Lower lobe of right lung (tissue), 2 donors: ENCODE measurements around the gene DZIP3. TPM values are rescaled to one million over a fixed set of nuclear protein-coding genes. Genes with fewer than 3 reads are reported as not detected.

ENCODE experiments used
- ATAC-seq, 2 donors: fragments of 200-7000 bp; cut with Tn5 transposase; one replicate each; pipeline ENCODE4 v1.9.1; 2020 to 2022; ENCODE audit warnings: mild to moderate bottlenecking in 2 of 2, moderate library complexity in 2 of 2
- DNase-seq: peaks from one replicate; pipeline ENCODE4 v3.0.0-alpha.2; 2020
- H3K27ac ChIP-seq: fragments of 200-600 bp; one replicate; pipeline ENCODE4 v1.8.0; 2022
- H3K27me3 ChIP-seq: fragments of 200-600 bp; one replicate; pipeline ENCODE4 v1.8.0; 2022; ENCODE audit warnings: low read depth
- H3K36me3 ChIP-seq: fragments of 200-600 bp; one replicate; pipeline ENCODE4 v1.8.0; 2022; ENCODE audit warnings: mild to moderate bottlenecking
- H3K4me1 ChIP-seq: fragments of 200-600 bp; one replicate; pipeline ENCODE4 v1.8.0; 2022
- H3K4me3 ChIP-seq: fragments of 200-600 bp; one replicate; pipeline ENCODE4 v1.8.0; 2022; ENCODE audit warnings: mild to moderate bottlenecking
- H3K9me3 ChIP-seq: fragments of 200-600 bp; one replicate; pipeline ENCODE4 v1.8.0; 2022
- CTCF ChIP-seq: fragments of 200-600 bp; IDR thresholded peaks from one replicate; pipeline ENCODE4 v1.8.0; 2022; ENCODE audit warnings: antibody characterized with exemption, mild to moderate bottlenecking
- intact Hi-C: fragments of 100-400 bp; cut with DNase I; formaldehyde crosslinking; loops from one replicate; pipeline ENCODE4 v1.11.0; 2022
- total RNA-seq: library from RNA; stranded (reverse); fragmentation: NEBNext Ultra II Directional; extraction: Animal tissue kit (Norgen Biotek cat#: 25700); gene quantifications from one replicate; pipeline ENCODE4 v1.2.1, GENCODE V29; 2021
- donor health status: DM: no; HTN: yes; CAD: no; lungs with severe emphysema.

DZIP3 gene
- total RNA-seq, 1 donor from 2014 or later: 13.5 TPM

- intact Hi-C loops: loop anchor here (5.0 to 10.0 kb wide), 2 partner anchors 255 to 423 kb away; no protein-coding TSS in a partner anchor
- Histone ChIP-seq H3K4me3 (no peak overlapping the region), H3K27me3 (no peaks in the 10 kb centered on the region), H3K4me1 (peaks cover 6% of the 10 kb centered on the region), H3K36me3 (no peaks in the 10 kb centered on the region), H3K9me3 (no peaks in the 10 kb centered on the region), H3K27ac (no peak overlapping the region)
- peak; percentile 73 for TF ChIP-seq CTCF
- ATAC-seq (peak; percentile 83 to 86), DNase-seq (no peak)
These were observed 72.7 kb downstream of the DZIP3 start for GRCh38 chr3:108662142-108662738.

GRCh38 chr3:108664266-108664665 is 74.7 kb downstream of the DZIP3 start:
- Histone ChIP-seq H3K4me3 (no peak overlapping the region), H3K36me3 (no peaks in the 10 kb centered on the region), H3K27ac (no peak overlapping the region), H3K4me1 (peaks cover 6% of the 10 kb centered on the region), H3K9me3 (no peaks in the 10 kb centered on the region), H3K27me3 (no peaks in the 10 kb centered on the region)
- intact Hi-C loops: loop anchor here (5.0 to 10.0 kb wide), 2 partner anchors 253 to 421 kb away; no protein-coding TSS in a partner anchor
- TF ChIP-seq CTCF: no peak
- no peak for ATAC-seq
- DNase-seq: no peak

- TF ChIP-seq CTCF: no peak
- Histone ChIP-seq H3K4me3 (no peak overlapping the region), H3K36me3 (no peaks in the 10 kb centered on the region), H3K27ac (no peak overlapping the region), H3K4me1 (peaks cover under 1% of the 10 kb centered on the region), H3K9me3 (no peaks in the 10 kb centered on the region), H3K27me3 (no peaks in the 10 kb centered on the region)
- ATAC-seq: no peak
- no peak for DNase-seq
- intact Hi-C loops: loop anchor here (10.0 kb wide), 1 partner anchor 417 kb away; no protein-coding TSS in a partner anchor
These were observed 77.8 kb downstream of the DZIP3 start for GRCh38 chr3:108667312-108667711.

GRCh38 chr3:108669208-108669607 is 79.7 kb downstream of the DZIP3 start:
- Histone ChIP-seq H3K4me1 (no peaks in the 10 kb centered on the region), H3K27ac (no peak overlapping the region), H3K36me3 (no peaks in the 10 kb centered on the region), H3K4me3 (no peak overlapping the region), H3K27me3 (no peaks in the 10 kb centered on the region), H3K9me3 (no peaks in the 10 kb centered on the region)
- intact Hi-C loops: loop anchor here (10.0 kb wide), 1 partner anchor 416 kb away; no protein-coding TSS in a partner anchor
- no peak for ATAC-seq
- no peak for DNase-seq
- no peak for TF ChIP-seq CTCF

GRCh38 chr3:108672701-108673100 is 83.2 kb downstream of the DZIP3 start:
- no peaks in the 10 kb centered on the region for H3K4me1 ChIP-seq
- ATAC-seq (no peak), DNase-seq (no peak)
- H3K36me3 ChIP-seq: peaks cover 3% of the 10 kb centered on the region
- no peak overlapping the region for H3K4me3 ChIP-seq
- TF ChIP-seq CTCF: no peak
- H3K27me3 ChIP-seq: no peaks in the 10 kb centered on the region
- no peaks in the 10 kb centered on the region for H3K9me3 ChIP-seq
- H3K27ac ChIP-seq: no peak overlapping the region
- intact Hi-C loops: no loop called here
